Stomach (tissue), 9 donors: ENCODE measurements around the gene DLGAP1. TPM values are rescaled to one million over a fixed set of nuclear protein-coding genes. Genes with fewer than 3 reads are reported as not detected.

Experiments used
- DNase-seq, 2 donors: peaks; one replicate each; pipeline versions ENCODE4 v3.0.0 to v3.0.0-alpha.2; 2013 to 2019
- H3K27ac ChIP-seq, 5 donors: fragments of 200-600 bp in 4 of 5; sonication (generic) in 4 of 5; one replicate each; pipeline ENCODE4 v1.5.1; 2013 to 2019; ENCODE audit warnings: mild to moderate bottlenecking in 1 of 5, moderate library complexity in 1 of 5
- H3K27me3 ChIP-seq, 3 donors: fragments of 200-600 bp; sonication (generic); one replicate each; pipeline ENCODE4 v1.5.1; 2017 to 2019; ENCODE audit warnings: mixed run types in 1 of 3
- H3K36me3 ChIP-seq, 4 donors: fragments of 200-600 bp; sonication (generic); 1 replicate in 3 of 4; 2 replicates in 1 of 4; pipeline ENCODE4 v1.5.1; 2016 to 2019
- H3K4me1 ChIP-seq, 4 donors: fragments of 200-600 bp; sonication (generic); one replicate each; pipeline ENCODE4 v1.5.1; 2016 to 2019
- H3K4me3 ChIP-seq, 4 donors: fragments of 200-600 bp; sonication (generic) in 3 of 4; one replicate each; pipeline ENCODE4 v1.5.1; 2016 to 2019; ENCODE audit warnings: mild to moderate bottlenecking in 1 of 4
- H3K9me3 ChIP-seq, 4 donors: fragments of 200-600 bp; sonication (generic); one replicate each; pipeline ENCODE4 v1.5.1; 2016 to 2019
- EP300 ChIP-seq: sonication (generic); formaldehyde crosslinking; IDR thresholded peaks from one replicate; pipeline ENCODE4 v1.6.1; 2017; ENCODE audit warnings: antibody characterized with exemption
- POLR2A ChIP-seq, 4 donors: fragments of 450-650 bp; IDR thresholded peaks; one replicate each; pipeline ENCODE4 v1.6.1; 2016; ENCODE audit warnings: antibody characterized with exemption in 4 of 4, control low read depth in 2 of 4, mild to moderate bottlenecking in 1 of 4, moderate library complexity in 1 of 4
- POLR2AphosphoS5 ChIP-seq, 3 donors: sonication (generic); formaldehyde crosslinking; IDR thresholded peaks; one replicate each; pipeline ENCODE4 v1.6.1; 2016; ENCODE audit warnings: antibody characterized with exemption in 3 of 3
- WGBS, 5 donors: extraction: QIAGEN DNeasy Blood & Tissue Kit in 3 of 5; methylation state at CpG; one replicate each; pipeline versions ENCODE4 v1.1.5 to v1.1.7; 2013 to 2018; 5-methylcytosine and 5-hydroxymethylcytosine counted together
- intact Hi-C: fragments of 100-400 bp; cut with DNase I; formaldehyde crosslinking; loops from one replicate; pipeline ENCODE4 v1.15.1; 2023; ENCODE audit warnings: low total_unique reads
- polyA plus RNA-seq, 3 donors: library from polyadenylated mRNA; stranded (reverse); fragments of 200-250 nt; gene quantifications; one replicate each; pipeline ENCODE4 v1.2.3, GENCODE V29; 2013
- total RNA-seq, 5 donors: library from RNA; depleted of rRNA; stranded (reverse); fragments of >200 nt; gene quantifications; one replicate each; pipeline versions ENCODE4 v1.1.0 to v1.2.3, GENCODE V29; 2014 to 2016
- TF ChIP-seq, protein P1 (sequence below), 7 experiments: fragments of 450-650 bp in 4 of 7; fragments of 200-600 bp in 3 of 7; sonication (generic) in 3 of 7; IDR thresholded peaks; one replicate each; pipeline ENCODE4 v1.5.1; 2016 to 2019; ENCODE audit warnings: antibody characterized with exemption in 7 of 7, control low read depth in 2 of 7, mild to moderate bottlenecking in 1 of 7
- donor health status: healthy with polysubstance abuse.
- donor health status: Bipolar disorder and iron deficiency.
- donor health status: healthy.

The DLGAP1 gene
- total and polyA plus RNA-seq, 8 donors, result 0.06 to 7.0 (median 1.3) TPM; not detected in 1

- Histone ChIP-seq H3K27ac (peak overlapping the region; percentile 43 to 81 (median 63)), H3K36me3 (no peaks in the 10 kb centered on the region), H3K4me3 (no peak overlapping the region), H3K27me3 (no peaks in the 10 kb centered on the region), H3K4me1 (peaks cover 16 to 36% (median 30%) of the 10 kb centered on the region in 4 donors), H3K9me3 (no peaks in the 10 kb centered on the region)
- intact Hi-C loops, result no loop called here
- DNase-seq, result no peak
- TF ChIP-seq POLR2A (IDR thresholded peaks at IDR 0.05) (no peak), POLR2AphosphoS5 (IDR thresholded peaks at IDR 0.05) (no peak), EP300 (no peak)
- TF ChIP-seq, protein P1, sequence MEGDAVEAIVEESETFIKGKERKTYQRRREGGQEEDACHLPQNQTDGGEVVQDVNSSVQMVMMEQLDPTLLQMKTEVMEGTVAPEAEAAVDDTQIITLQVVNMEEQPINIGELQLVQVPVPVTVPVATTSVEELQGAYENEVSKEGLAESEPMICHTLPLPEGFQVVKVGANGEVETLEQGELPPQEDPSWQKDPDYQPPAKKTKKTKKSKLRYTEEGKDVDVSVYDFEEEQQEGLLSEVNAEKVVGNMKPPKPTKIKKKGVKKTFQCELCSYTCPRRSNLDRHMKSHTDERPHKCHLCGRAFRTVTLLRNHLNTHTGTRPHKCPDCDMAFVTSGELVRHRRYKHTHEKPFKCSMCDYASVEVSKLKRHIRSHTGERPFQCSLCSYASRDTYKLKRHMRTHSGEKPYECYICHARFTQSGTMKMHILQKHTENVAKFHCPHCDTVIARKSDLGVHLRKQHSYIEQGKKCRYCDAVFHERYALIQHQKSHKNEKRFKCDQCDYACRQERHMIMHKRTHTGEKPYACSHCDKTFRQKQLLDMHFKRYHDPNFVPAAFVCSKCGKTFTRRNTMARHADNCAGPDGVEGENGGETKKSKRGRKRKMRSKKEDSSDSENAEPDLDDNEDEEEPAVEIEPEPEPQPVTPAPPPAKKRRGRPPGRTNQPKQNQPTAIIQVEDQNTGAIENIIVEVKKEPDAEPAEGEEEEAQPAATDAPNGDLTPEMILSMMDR (IDR thresholded peaks at IDR 0.05), result no peak
Observed at GRCh38 chr18:3723554-3723953, 731.6 kb downstream of the DLGAP1 start.

- H3K4me1 ChIP-seq, result peaks cover 16 to 36% (median 30%) of the 10 kb centered on the region in 4 donors
- intact Hi-C loops, result no loop called here
- WGBS, 5 donors, result 15 to 23% (median 16%) methylated on average over 5 of the region's 5 CpGs
- DNase-seq, result peak in 1 of 2 donors; percentile 60
- no peaks in the 10 kb centered on the region for H3K36me3 ChIP-seq
- H3K27ac ChIP-seq, result peak overlapping the region in 4 of 5 donors; percentile 43 to 81 (median 62)
- no peak for TF ChIP-seq POLR2A (IDR thresholded peaks at IDR 0.05)
- TF ChIP-seq, protein P1 (IDR thresholded peaks at IDR 0.05), result no peak
- no peak for TF ChIP-seq POLR2AphosphoS5 (IDR thresholded peaks at IDR 0.05)
- TF ChIP-seq EP300, result no peak
- H3K27me3 ChIP-seq, result no peaks in the 10 kb centered on the region
- no peak overlapping the region for H3K4me3 ChIP-seq
- no peaks in the 10 kb centered on the region for H3K9me3 ChIP-seq
Observed at GRCh38 chr18:3722649-3723433, 732.3 kb downstream of the DLGAP1 start.

- no peaks in the 10 kb centered on the region for H3K27me3 ChIP-seq
- 25 to 41% (median 31%) methylated on average over 7 of the region's 7 CpGs for WGBS, 5 donors
- intact Hi-C loops, result no loop called here
Observed at GRCh38 chr18:3721771-3722648, 733.1 kb downstream of the DLGAP1 start.

More at GRCh38 chr18:3721771-3722648, 733.1 kb downstream of the DLGAP1 start:
- Histone ChIP-seq H3K36me3 (no peaks in the 10 kb centered on the region), H3K4me1 (peaks cover 16 to 36% (median 30%) of the 10 kb centered on the region in 4 donors), H3K27ac (peak overlapping the region; percentile 43 to 84 (median 68)), H3K4me3 (no peak overlapping the region), H3K9me3 (no peaks in the 10 kb centered on the region)
- TF ChIP-seq, protein P1 (IDR thresholded peaks at IDR 0.05), result no peak
- no peak for TF ChIP-seq POLR2AphosphoS5 (IDR thresholded peaks at IDR 0.05)
- TF ChIP-seq POLR2A (IDR thresholded peaks at IDR 0.05), result no peak
- TF ChIP-seq EP300, result no peak
- DNase-seq, result no peak
